ENCODE data around the gene ZCCHC3.

DNA sequence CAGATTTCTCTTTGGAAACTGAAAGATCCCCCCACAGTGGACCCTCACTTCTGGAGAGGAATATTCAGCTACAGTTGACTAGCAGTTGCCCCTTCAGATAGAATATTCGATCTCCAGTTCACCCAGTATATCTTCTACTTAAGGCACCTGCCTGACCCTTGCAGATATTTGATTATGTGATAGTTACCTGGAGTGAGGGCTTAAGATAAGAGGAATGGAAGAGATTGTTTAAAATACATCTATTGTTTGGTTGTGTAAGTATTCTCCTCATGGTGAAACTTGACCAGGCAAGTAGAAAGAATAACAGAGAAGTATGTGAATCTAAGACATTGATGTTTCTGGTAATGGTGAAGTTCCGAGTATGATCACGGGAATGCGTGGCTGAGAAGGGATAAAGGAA lies 1.6 kb upstream of the ZCCHC3 start:
- TF ChIP-seq TAF1 (IDR thresholded peaks at IDR 0.05; ENCODE audit: borderline replicate concordance, low read depth, low read length) (no peak), POLR2AphosphoS5 (IDR thresholded peaks at IDR 0.05; ENCODE audit: low read depth, low read length) (no peak), POLR2A (IDR thresholded peaks at IDR 0.05; ENCODE audit: low read depth, low read length) (no peak)
